Activated T-cell treated with anti-CD3 and anti-CD28 coated beads, Interleukin-2, amount 50 U/mL, for 4 hours (primary cell): ENCODE measurements around the gene GLS. TPM values are rescaled to one million over a fixed set of nuclear protein-coding genes. Genes with fewer than 3 reads are reported as not detected.
"Not testable (repeated sequence)": the region's sequence is repeated elsewhere in the genome, so short reads cannot be mapped to it uniquely, and the experiment has no call there.

Experiments used
- ATAC-seq, 2 donors: fragments of 200-7000 bp; cut with Tn5 transposase; one replicate each; pipeline ENCODE4 v1.10.0; 2021
- DNase-seq: peaks from one replicate; pipeline ENCODE4 v3.0.0-alpha.2; 2020
- H3K27me3 Mint-ChIP-seq: one replicate; pipeline ENCODE4 v1.8.0; 2021; ENCODE audit warnings: low read depth, mixed read lengths
- H3K36me3 Mint-ChIP-seq: one replicate; pipeline ENCODE4 v1.8.0; 2022; ENCODE audit warnings: mixed read lengths; ENCODE audit not compliant: insufficient read depth
- H3K4me1 Mint-ChIP-seq: one replicate; pipeline ENCODE4 v1.8.0; 2021; ENCODE audit warnings: low read depth, mixed read lengths
- H3K4me3 Mint-ChIP-seq: one replicate; pipeline ENCODE4 v1.8.0; 2021; ENCODE audit warnings: mild to moderate bottlenecking, moderate library complexity, mixed read lengths
- H3K9me3 Mint-ChIP-seq: one replicate; pipeline ENCODE4 v1.8.0; 2021; ENCODE audit warnings: mixed read lengths
- total RNA-seq, 3 donors: library from RNA; stranded (reverse); gene quantifications; one replicate each; pipeline ENCODE4 v1.2.1, GENCODE V29; 2021

Gene GLS
- total RNA-seq, 3 donors from 2014 or later: 371 to 409 (median 377) TPM

GRCh38 chr2:190986221-190986953 is 105.8 kb downstream of the GLS start:
- H3K4me3 Mint-ChIP-seq: no peak overlapping the region
- ATAC-seq: no peak
- peaks cover 76% of the 10 kb centered on the region for H3K36me3 Mint-ChIP-seq
- H3K4me1 Mint-ChIP-seq: peaks cover 40% of the 10 kb centered on the region
- no peaks in the 10 kb centered on the region for H3K9me3 Mint-ChIP-seq
- DNase-seq: no peak
- H3K27me3 Mint-ChIP-seq: no peaks in the 10 kb centered on the region

GRCh38 chr2:190987116-190987515 is 106.5 kb downstream of the GLS start:
- no peak for ATAC-seq
- Mint-ChIP-seq H3K4me1 (peaks cover 38% of the 10 kb centered on the region), H3K4me3 (no peak overlapping the region), H3K27me3 (no peaks in the 10 kb centered on the region), H3K36me3 (peaks cover 75% of the 10 kb centered on the region), H3K9me3 (no peaks in the 10 kb centered on the region)
- DNase-seq: no peak

- H3K27me3 Mint-ChIP-seq: no peaks in the 10 kb centered on the region
- no peak for DNase-seq
- no peak overlapping the region for H3K4me3 Mint-ChIP-seq
- no peak for ATAC-seq
- H3K9me3 Mint-ChIP-seq: no peaks in the 10 kb centered on the region
- peaks cover 69% of the 10 kb centered on the region for H3K36me3 Mint-ChIP-seq
- H3K4me1 Mint-ChIP-seq: peaks cover 31% of the 10 kb centered on the region
Observed at GRCh38 chr2:190987938-190988337, 107.3 kb downstream of the GLS start.

GRCh38 chr2:190988910-190989309 is 108.3 kb downstream of the GLS start:
- no peaks in the 10 kb centered on the region for H3K9me3 Mint-ChIP-seq
- H3K4me1 Mint-ChIP-seq: peaks cover 32% of the 10 kb centered on the region
- DNase-seq (no peak), ATAC-seq (no peak)
- no peak overlapping the region for H3K4me3 Mint-ChIP-seq
- H3K36me3 Mint-ChIP-seq: peaks cover 72% of the 10 kb centered on the region
- no peaks in the 10 kb centered on the region for H3K27me3 Mint-ChIP-seq

- no peaks in the 10 kb centered on the region for H3K9me3 Mint-ChIP-seq
- H3K36me3 Mint-ChIP-seq: peaks cover 69% of the 10 kb centered on the region
- H3K27me3 Mint-ChIP-seq: no peaks in the 10 kb centered on the region
- peaks cover 30% of the 10 kb centered on the region for H3K4me1 Mint-ChIP-seq
- no peak overlapping the region for H3K4me3 Mint-ChIP-seq
- ATAC-seq: no peak
- no peak for DNase-seq
Observed at GRCh38 chr2:190990132-190990531, 109.5 kb downstream of the GLS start.

GRCh38 chr2:190993292-190993643 is 112.6 kb downstream of the GLS start:
- peaks cover 6% of the 10 kb centered on the region for H3K9me3 Mint-ChIP-seq
- H3K27me3 Mint-ChIP-seq: no peaks in the 10 kb centered on the region
- DNase-seq: no peak
- ATAC-seq: no peak
- peaks cover 73% of the 10 kb centered on the region for H3K36me3 Mint-ChIP-seq
- peaks cover 34% of the 10 kb centered on the region for H3K4me1 Mint-ChIP-seq
- no peak overlapping the region for H3K4me3 Mint-ChIP-seq

- ATAC-seq (no peak), DNase-seq (no peak)
- Mint-ChIP-seq H3K36me3 (peaks cover 75% of the 10 kb centered on the region), H3K9me3 (peaks cover 6% of the 10 kb centered on the region), H3K27me3 (no peaks in the 10 kb centered on the region), H3K4me3 (no peak overlapping the region), H3K4me1 (peaks cover 36% of the 10 kb centered on the region)
Observed at GRCh38 chr2:190994148-190994547, 113.5 kb downstream of the GLS start.

- not testable (repeated sequence) for H3K4me3 Mint-ChIP-seq, H3K27me3 Mint-ChIP-seq, H3K9me3 Mint-ChIP-seq, DNase-seq
- Mint-ChIP-seq H3K4me1 (peaks cover 37% of the 10 kb centered on the region), H3K36me3 (peaks cover 75% of the 10 kb centered on the region)
- ATAC-seq: peak; percentile 29 to 33
Observed at GRCh38 chr2:190995315-190995714, 114.7 kb downstream of the GLS start.

- H3K9me3 Mint-ChIP-seq: peaks cover 6% of the 10 kb centered on the region
- peak; percentile 28 for DNase-seq
- peaks cover 44% of the 10 kb centered on the region for H3K4me1 Mint-ChIP-seq
- ATAC-seq: peak in 1 of 2 donors; percentile 59
- H3K4me3 Mint-ChIP-seq: no peak overlapping the region
- H3K27me3 Mint-ChIP-seq: no peaks in the 10 kb centered on the region
- peaks cover 79% of the 10 kb centered on the region for H3K36me3 Mint-ChIP-seq
Observed at GRCh38 chr2:190996338-190996946, 115.8 kb downstream of the GLS start.

- no peak for DNase-seq
Observed at GRCh38 chr2:190996947-190997346, 116.3 kb downstream of the GLS start.

GRCh38 chr2:190997526-190998113 is 117.0 kb downstream of the GLS start:
- no peak for ATAC-seq
- Mint-ChIP-seq H3K27me3 (no peaks in the 10 kb centered on the region), H3K9me3 (peaks cover 6% of the 10 kb centered on the region), H3K4me3 (no peak overlapping the region), H3K4me1 (peaks cover 51% of the 10 kb centered on the region), H3K36me3 (peaks cover 84% of the 10 kb centered on the region)
- DNase-seq: no peak

More at GRCh38 chr2:190996947-190997346, 116.3 kb downstream of the GLS start:
- H3K4me1 Mint-ChIP-seq: peaks cover 46% of the 10 kb centered on the region
- ATAC-seq: no peak
- H3K36me3 Mint-ChIP-seq: peaks cover 80% of the 10 kb centered on the region
- H3K9me3 Mint-ChIP-seq: peaks cover 6% of the 10 kb centered on the region
- H3K4me3 Mint-ChIP-seq: no peak overlapping the region
- no peaks in the 10 kb centered on the region for H3K27me3 Mint-ChIP-seq

GRCh38 chr2:190999058-190999457 is 118.4 kb downstream of the GLS start:
- peaks cover 6% of the 10 kb centered on the region for H3K9me3 Mint-ChIP-seq
- H3K27me3 Mint-ChIP-seq: no peaks in the 10 kb centered on the region
- peaks cover 56% of the 10 kb centered on the region for H3K4me1 Mint-ChIP-seq
- peaks cover 87% of the 10 kb centered on the region for H3K36me3 Mint-ChIP-seq
- peak; percentile 10 to 49 for ATAC-seq
- H3K4me3 Mint-ChIP-seq: no peak overlapping the region
- no peak for DNase-seq

- Mint-ChIP-seq H3K4me1 (peaks cover 60% of the 10 kb centered on the region), H3K4me3 (no peak overlapping the region)
Observed at GRCh38 chr2:190999949-191000665, 119.5 kb downstream of the GLS start.

GRCh38 chr2:191001032-191001431 is 120.4 kb downstream of the GLS start:
- H3K9me3 Mint-ChIP-seq: peaks cover 3% of the 10 kb centered on the region
- ATAC-seq (no peak), DNase-seq (no peak)
- no peaks in the 10 kb centered on the region for H3K27me3 Mint-ChIP-seq
- no peak overlapping the region for H3K4me3 Mint-ChIP-seq
- H3K36me3 Mint-ChIP-seq: peaks cover 88% of the 10 kb centered on the region
- H3K4me1 Mint-ChIP-seq: peaks cover 57% of the 10 kb centered on the region

More at GRCh38 chr2:190999949-191000665, 119.5 kb downstream of the GLS start:
- no peak for DNase-seq
- no peaks in the 10 kb centered on the region for H3K27me3 Mint-ChIP-seq
- peaks cover 8% of the 10 kb centered on the region for H3K9me3 Mint-ChIP-seq
- H3K36me3 Mint-ChIP-seq: peaks cover 90% of the 10 kb centered on the region
- ATAC-seq: no peak
